Measurements from ENCODE around the gene ZBTB16.
"Not testable (repeated sequence)": the region's sequence is repeated elsewhere in the genome, so short reads cannot be mapped to it uniquely, and the experiment has no call there.

The ZBTB16 gene

DNA sequence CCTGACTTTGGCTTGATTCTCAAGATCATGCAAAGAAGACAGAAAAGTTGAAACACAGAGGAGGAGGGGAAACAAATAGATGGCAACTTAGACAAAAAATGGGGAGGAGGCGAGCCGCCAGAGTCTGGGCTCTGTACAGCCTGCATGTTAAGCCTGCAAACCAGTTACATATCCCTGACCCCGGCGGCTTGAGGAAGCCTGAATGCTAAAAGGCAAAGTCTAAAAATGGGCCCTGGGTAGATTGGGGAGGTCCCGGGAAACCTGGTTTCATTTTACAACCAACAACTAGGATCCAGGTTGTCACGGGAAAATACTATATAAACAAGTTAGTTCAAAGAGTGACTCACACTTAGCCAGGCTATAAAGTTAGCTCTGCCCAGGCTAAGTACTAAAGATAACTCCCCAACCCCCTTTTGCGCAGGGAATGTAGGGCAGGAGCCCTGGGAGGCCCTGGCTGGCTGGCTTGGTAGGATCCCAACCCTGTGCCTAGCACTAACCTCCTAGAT, 18.8 kb upstream of the ZBTB16 start:
- H3K27ac ChIP-seq: peak overlapping the region in 1 of 2 donors; percentile 0
- no peak overlapping the region for H3K4me3 ChIP-seq
- DNase-seq (ENCODE audit: low spot score): no peak
- TF ChIP-seq CTCF (IDR thresholded peaks at IDR 0.05): no peak

GRCh38 chr11:114042234-114042633, 17.3 kb upstream of the ZBTB16 start:
- no peak overlapping the region for H3K27ac ChIP-seq
- no peak for DNase-seq (ENCODE audit: low spot score)
- no peak overlapping the region for H3K4me3 ChIP-seq
- no peak for TF ChIP-seq CTCF (IDR thresholded peaks at IDR 0.05)

- TF ChIP-seq CTCF (IDR thresholded peaks at IDR 0.05): no peak
- Histone ChIP-seq H3K27ac (no peak overlapping the region), H3K4me3 (no peak overlapping the region)
- no peak for DNase-seq (ENCODE audit: low spot score)
Measured at GRCh38 chr11:114044042-114044871, 15.3 kb upstream of the ZBTB16 start.

DNA sequence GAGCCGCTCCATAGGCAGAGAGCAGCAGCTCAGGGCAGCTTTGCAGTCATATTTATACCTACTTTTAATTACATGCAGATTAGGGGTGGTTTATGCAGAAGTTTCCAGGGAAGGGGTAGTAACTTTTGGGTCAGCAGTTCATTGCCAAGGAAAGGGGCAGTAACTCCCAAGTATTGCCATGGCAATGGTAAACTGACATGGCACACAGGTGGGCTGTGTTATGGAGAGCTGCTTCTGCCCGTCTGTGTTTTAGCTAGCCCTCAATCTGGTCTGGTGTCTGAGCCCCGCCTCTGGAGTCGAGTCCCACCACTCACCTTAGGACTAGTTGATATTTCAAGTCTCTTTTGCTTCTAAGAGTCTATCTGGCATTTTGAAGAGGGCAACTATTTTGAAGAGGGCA, 12.2 kb upstream of the ZBTB16 start:
- H3K27ac ChIP-seq: no peak overlapping the region
- TF ChIP-seq CTCF (IDR thresholded peaks at IDR 0.05): no peak
- DNase-seq (ENCODE audit: low spot score): no peak
- no peak overlapping the region for H3K4me3 ChIP-seq

GRCh38 chr11:114049050-114049449, 10.5 kb upstream of the ZBTB16 start:
- DNase-seq (ENCODE audit: low spot score): no peak
- H3K27ac ChIP-seq: no peak overlapping the region
- no peak for TF ChIP-seq CTCF (IDR thresholded peaks at IDR 0.05)
- no peak overlapping the region for H3K4me3 ChIP-seq

- not testable (repeated sequence) for H3K4me3 ChIP-seq; H3K27ac ChIP-seq; DNase-seq (ENCODE audit: low spot score)
Measured at GRCh38 chr11:114049766-114050165, 9.7 kb upstream of the ZBTB16 start.

DNA sequence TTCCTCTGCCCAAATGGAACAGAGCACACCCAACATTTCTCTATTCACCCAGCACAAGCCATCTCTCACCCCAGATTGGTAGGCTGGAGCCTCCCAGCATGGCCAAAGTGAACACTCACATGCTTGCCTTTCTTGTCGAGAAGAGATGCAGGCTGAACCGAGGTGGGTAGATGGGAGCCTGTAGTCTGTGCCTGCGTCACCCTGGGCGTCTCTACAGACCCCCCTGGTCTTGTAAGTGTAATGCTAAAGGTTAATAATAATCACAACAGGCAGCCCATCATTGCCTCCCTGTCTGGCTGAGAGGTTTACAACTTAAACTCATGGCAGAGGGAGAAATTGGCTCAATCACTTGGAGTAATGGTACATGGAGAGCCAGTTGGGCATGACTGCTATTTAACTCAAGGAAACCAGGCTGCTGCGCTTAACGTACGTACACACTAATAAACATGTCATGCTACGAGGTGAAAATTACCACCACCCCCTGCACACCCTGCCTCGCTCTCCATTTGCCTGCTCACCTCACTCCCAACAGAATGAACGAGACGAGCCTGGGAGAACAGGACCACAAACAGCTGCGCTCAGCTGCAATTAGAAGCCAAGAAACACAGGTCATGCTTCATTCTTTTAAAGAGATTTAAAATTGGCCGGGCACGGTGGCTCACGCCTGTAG, 9.1 kb upstream of the ZBTB16 start:
- TF ChIP-seq CTCF (IDR thresholded peaks at IDR 0.05): no peak
- Histone ChIP-seq H3K27ac (no peak overlapping the region), H3K4me3 (no peak overlapping the region)
- DNase-seq (ENCODE audit: low spot score): no peak
